HepG2 (cell line): ENCODE data around the gene PSMC3IP. TPM values are rescaled to one million over a fixed set of nuclear protein-coding genes. Genes with fewer than 3 reads are reported as not detected.
A peak's percentile ranks its signal among the peaks of the same experiment; 100 is the strongest.

Experiments
- FIP1L1 ChIP-seq: fragments of 200-400 bp; formaldehyde crosslinking; IDR thresholded peaks from 2 replicates; pipeline ENCODE4 v1.6.1; 2018; ENCODE audit warnings: low read depth, mild to moderate bottlenecking, low read length, moderate library complexity, borderline replicate concordance; ENCODE audit not compliant: insufficient read depth
- HNF4G ChIP-seq, 2 experiments: sonication (generic) in 1 of 2; formaldehyde crosslinking in 1 of 2; IDR thresholded peaks; 2 replicates each; pipeline versions ENCODE4 v1.4.0 to v1.6.1; 2011 to 2020; ENCODE audit warnings: borderline replicate concordance in 2 of 2, low read depth in 2 of 2, mild to moderate bottlenecking in 2 of 2, low read length in 1 of 2, missing genetic modification reagents in 1 of 2, moderate library complexity in 1 of 2
- HNRNPUL1 ChIP-seq: fragments of 200-400 bp; formaldehyde crosslinking; IDR thresholded peaks from 2 replicates; pipeline ENCODE4 v1.6.1; 2017; ENCODE audit warnings: low read depth, mild to moderate bottlenecking, low read length, moderate library complexity
- HOXA5 ChIP-seq: sonication (generic); formaldehyde crosslinking; IDR thresholded peaks from 2 replicates; pipeline ENCODE4 v1.4.0; 2020; ENCODE audit warnings: missing genetic modification reagents
- ISX ChIP-seq: sonication (generic); formaldehyde crosslinking; conservative IDR thresholded peaks from 2 replicates; pipeline ENCODE4 v1.5.0; 2020; ENCODE audit warnings: missing genetic modification reagents
- MAX ChIP-seq: IDR thresholded peaks from 2 replicates; pipeline ENCODE4 v1.6.1; 2012; ENCODE audit warnings: inconsistent platforms
- NAIF1 ChIP-seq: sonication (generic); formaldehyde crosslinking; IDR thresholded peaks from 2 replicates; pipeline ENCODE4 v1.5.0; 2020; ENCODE audit warnings: mild to moderate bottlenecking, missing genetic modification reagents, borderline replicate concordance
- PRMT3 ChIP-seq: sonication (generic); formaldehyde crosslinking; IDR thresholded peaks from 2 replicates; pipeline ENCODE4 v1.8.1; 2022; ENCODE audit warnings: low read depth, mild to moderate bottlenecking, moderate library complexity, missing genetic modification reagents, borderline replicate concordance
- SMAD1 ChIP-seq: sonication (generic); formaldehyde crosslinking; IDR thresholded peaks from 2 replicates; pipeline ENCODE4 v1.4.0; 2020; ENCODE audit warnings: missing genetic modification reagents, low read depth, mild to moderate bottlenecking, borderline replicate concordance
- ZBTB49 ChIP-seq: sonication (generic); formaldehyde crosslinking; IDR thresholded peaks from 2 replicates; pipeline ENCODE4 v1.4.0; 2020; ENCODE audit warnings: missing genetic modification reagents, borderline replicate concordance
- ZFP37 ChIP-seq: sonication (generic); formaldehyde crosslinking; IDR thresholded peaks from 2 replicates; pipeline ENCODE4 v1.4.0; 2020; ENCODE audit warnings: missing genetic modification reagents, borderline replicate concordance
- ZNF318 ChIP-seq: sonication (generic); formaldehyde crosslinking; IDR thresholded peaks from 2 replicates; pipeline ENCODE4 v1.4.0; 2020; ENCODE audit warnings: mild to moderate bottlenecking, missing genetic modification reagents
- ZNF781 ChIP-seq: sonication (generic); formaldehyde crosslinking; IDR thresholded peaks from 2 replicates; pipeline ENCODE4 v1.5.1; 2020; ENCODE audit warnings: borderline replicate concordance, mild to moderate bottlenecking, missing genetic modification reagents; ENCODE audit errors: not compliant biosample characterization
- ZZZ3 ChIP-seq: sonication (generic); formaldehyde crosslinking; IDR thresholded peaks from 2 replicates; pipeline ENCODE4 v1.4.0; 2020; ENCODE audit warnings: missing genetic modification reagents, mild to moderate bottlenecking, borderline replicate concordance
- polyA plus RNA-seq, 8 experiments: library from polyadenylated mRNA; depleted of rRNA in 3 of 8; stranded (reverse) in 7 of 8; unstranded in 1 of 8; fragments of >200 nt; fragmentation: Illumina TruSeq in 4 of 8; extraction: Trizol in 4 of 8; gene quantifications; 2 replicates each; pipeline versions ENCODE4 v1.2.1 to v1.2.3, GENCODE V29; 2011 to 2016; ENCODE audit warnings: low read depth in 4 of 8, missing spikeins in 1 of 8, mixed read lengths in 1 of 8; ENCODE audit not compliant: insufficient read depth in 1 of 8
- total RNA-seq, 5 experiments: library from RNA; depleted of rRNA; stranded (reverse); fragments of >200 nt; fragmentation: Illumina TruSeq; extraction: Trizol; gene quantifications; 2 replicates each; pipeline ENCODE4 v1.2.3, GENCODE V29; 2016; ENCODE audit warnings: low read depth in 1 of 5
- TF ChIP-seq, protein P1 (sequence below): sonication (generic); formaldehyde crosslinking; IDR thresholded peaks from 2 replicates; pipeline ENCODE4 v1.4.0; 2020; ENCODE audit warnings: missing genetic modification reagents
- TF ChIP-seq, protein P2 (sequence below): IDR thresholded peaks from 2 replicates; pipeline ENCODE4 v1.6.1; 2016; ENCODE audit warnings: missing biosample characterization, missing genetic modification reagents, low read depth

Gene PSMC3IP
- total and polyA plus RNA-seq, 2 of the 13 experiments (the other 11 are each of a cell fraction or from before 2014, with no cell fraction given): 6.5 to 22.4 TPM

DNA sequence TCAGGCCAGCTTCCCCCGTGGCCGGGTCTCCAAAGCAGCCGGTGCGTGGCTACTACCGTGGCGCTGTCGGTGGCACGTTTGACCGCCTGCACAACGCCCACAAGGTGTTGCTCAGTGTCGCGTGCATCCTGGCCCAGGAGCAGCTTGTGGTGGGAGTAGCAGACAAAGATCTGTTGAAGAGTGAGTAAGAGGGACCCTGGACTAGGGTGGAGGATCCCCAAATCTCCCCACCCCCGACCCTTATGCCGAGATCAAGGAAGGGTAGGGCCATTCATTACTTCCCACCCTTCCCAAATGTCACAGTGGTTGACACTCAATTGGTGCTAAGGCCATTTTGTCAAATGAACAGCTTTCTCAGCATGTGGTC lies 14.4 kb downstream of the PSMC3IP start (continued):
- TF ChIP-seq ZNF318 (no peak), MAX (0 out of 2 replicates have a peak, but pooled peaks have one; percentile 1), ISX (CRISPR knock-in tag) (no peak), FIP1L1 (no peak), ZFP37 (0 out of 2 replicates have a peak, but pooled peaks have one; percentile 47), ZNF781 (CRISPR knock-in tag) (no peak), HOXA5 (CRISPR knock-in tag) (peak; percentile 43; the same call in 1 of the 2 replicates), ZBTB49 (CRISPR knock-in tag) (no peak), ZZZ3 (CRISPR knock-in tag) (no peak), SMAD1 (CRISPR knock-in tag) (no peak), NAIF1 (CRISPR knock-in tag) (no peak), PRMT3 (no peak), HNRNPUL1 (no peak), HNF4G (IDR thresholded peaks at IDR 0.05; ENCODE audit: borderline replicate concordance, low read depth, low read length) (0 out of 2 replicates have a peak, but pooled peaks have one; percentile 16), HNF4G (CRISPR knock-in tag; IDR thresholded peaks at IDR 0.05; ENCODE audit: borderline replicate concordance, low read depth) (no peak; the same call in 1 of the 2 replicates)
- TF ChIP-seq, protein P1, sequence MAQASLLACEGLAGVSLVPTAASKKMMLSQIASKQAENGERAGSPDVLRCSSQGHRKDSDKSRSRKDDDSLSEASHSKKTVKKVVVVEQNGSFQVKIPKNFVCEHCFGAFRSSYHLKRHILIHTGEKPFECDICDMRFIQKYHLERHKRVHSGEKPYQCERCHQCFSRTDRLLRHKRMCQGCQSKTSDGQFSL (CRISPR knock-in tag): no peak
- TF ChIP-seq, protein P2, sequence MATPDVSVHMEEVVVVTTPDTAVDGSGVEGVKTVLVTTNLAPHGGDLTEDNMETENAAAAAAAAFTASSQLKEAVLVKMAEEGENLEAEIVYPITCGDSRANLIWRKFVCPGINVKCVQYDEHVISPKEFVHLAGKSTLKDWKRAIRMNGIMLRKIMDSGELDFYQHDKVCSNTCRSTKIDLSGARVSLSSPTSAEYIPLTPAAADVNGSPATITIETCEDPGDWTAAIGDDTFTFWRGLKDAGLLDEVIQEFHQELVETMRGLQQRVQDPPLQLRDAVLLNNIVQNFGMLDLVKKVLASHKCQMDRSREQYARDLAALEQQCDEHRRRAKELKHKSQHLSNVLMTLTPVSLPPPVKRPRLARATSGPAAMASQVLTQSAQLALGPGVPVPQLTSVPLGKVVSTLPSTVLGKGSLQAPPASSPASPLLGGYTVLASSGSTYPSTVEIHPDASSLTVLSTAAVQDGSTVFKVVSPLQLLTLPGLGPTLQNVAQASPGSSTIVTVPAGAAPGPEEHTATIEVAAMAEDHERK (CRISPR knock-in tag): no peak
